Loucy (cell line): Measurements from ENCODE around the gene RIMS1.

Experiments used
- H2AFZ ChIP-seq: fragments of 200-600 bp; sonication (generic); 2 replicates; pipeline ENCODE4 v1.6.0; 2016; ENCODE audit warnings: antibody characterized with exemption, mild to moderate bottlenecking, low read length, moderate library complexity
- H3F3A ChIP-seq: fragments of 200-600 bp; 2 replicates; pipeline ENCODE4 v1.6.0; 2016; ENCODE audit warnings: antibody characterized with exemption, low read depth, mild to moderate bottlenecking
- H3K27me3 ChIP-seq: fragments of 200-600 bp; sonication (generic); 2 replicates; pipeline ENCODE4 v1.6.1; 2014; ENCODE audit warnings: low read length, mild to moderate bottlenecking; ENCODE audit not compliant: insufficient read depth, poor library complexity, severe bottlenecking
- H3K36me3 ChIP-seq: fragments of 200-600 bp; sonication (generic); 2 replicates; pipeline ENCODE4 v1.6.1; 2016; ENCODE audit warnings: low read length; ENCODE audit not compliant: insufficient read depth
- H3K4me1 ChIP-seq: fragments of 200-600 bp; sonication (generic); 2 replicates; pipeline ENCODE4 v1.5.1; 2014; ENCODE audit warnings: low read length, mild to moderate bottlenecking; ENCODE audit not compliant: insufficient read depth, poor library complexity, severe bottlenecking
- H3K4me2 ChIP-seq: fragments of 200-600 bp; sonication (generic); 2 replicates; pipeline ENCODE4 v1.6.0; 2014; ENCODE audit warnings: antibody characterized with exemption, low read length, low read depth, mild to moderate bottlenecking; ENCODE audit not compliant: poor library complexity, severe bottlenecking
- H3K4me3 ChIP-seq: fragments of 200-600 bp; sonication (generic); 2 replicates; pipeline ENCODE4 v1.5.1; 2014; ENCODE audit warnings: low read length, mild to moderate bottlenecking, mixed read lengths; ENCODE audit not compliant: poor library complexity, severe bottlenecking
- H3K79me2 ChIP-seq: fragments of 200-600 bp; sonication (generic); 2 replicates; pipeline ENCODE4 v1.6.1; 2014; ENCODE audit warnings: low read length; ENCODE audit not compliant: insufficient read depth
- H3K9ac ChIP-seq: fragments of 200-600 bp; sonication (generic); 2 replicates; pipeline ENCODE4 v1.6.0; 2014; ENCODE audit warnings: mild to moderate bottlenecking, low read depth, low read length, moderate library complexity; ENCODE audit not compliant: poor library complexity, severe bottlenecking
- H3K9me2 ChIP-seq: fragments of 200-600 bp; sonication (generic); replicated peaks from 2 replicates; pipeline ENCODE4 v1.6.1; 2016; ENCODE audit warnings: low read depth, low read length, mixed read lengths
- H3K9me3 ChIP-seq: fragments of 200-600 bp; sonication (generic); 2 replicates; pipeline ENCODE4 v1.6.1; 2014; ENCODE audit warnings: mild to moderate bottlenecking, antibody characterized with exemption, low read length, low read depth; ENCODE audit not compliant: insufficient read depth
- H4K20me1 ChIP-seq: fragments of 200-600 bp; sonication (generic); 2 replicates; pipeline ENCODE4 v1.6.0; 2014; ENCODE audit warnings: antibody characterized with exemption, low read length, mild to moderate bottlenecking; ENCODE audit not compliant: insufficient read depth, poor library complexity, severe bottlenecking
- EZH2phosphoT487 ChIP-seq: fragments of 200-600 bp; IDR thresholded peaks from 2 replicates; pipeline ENCODE4 v1.6.1; 2018; ENCODE audit warnings: antibody characterized with exemption, mild to moderate bottlenecking, moderate library complexity, borderline replicate concordance
- TF ChIP-seq, protein P1 (sequence below): fragments of 200-600 bp; sonication (generic); conservative IDR thresholded peaks from 2 replicates; pipeline ENCODE4 v1.5.1; 2014; ENCODE audit warnings: mild to moderate bottlenecking, antibody characterized with exemption, low read length

RIMS1 gene

DNA sequence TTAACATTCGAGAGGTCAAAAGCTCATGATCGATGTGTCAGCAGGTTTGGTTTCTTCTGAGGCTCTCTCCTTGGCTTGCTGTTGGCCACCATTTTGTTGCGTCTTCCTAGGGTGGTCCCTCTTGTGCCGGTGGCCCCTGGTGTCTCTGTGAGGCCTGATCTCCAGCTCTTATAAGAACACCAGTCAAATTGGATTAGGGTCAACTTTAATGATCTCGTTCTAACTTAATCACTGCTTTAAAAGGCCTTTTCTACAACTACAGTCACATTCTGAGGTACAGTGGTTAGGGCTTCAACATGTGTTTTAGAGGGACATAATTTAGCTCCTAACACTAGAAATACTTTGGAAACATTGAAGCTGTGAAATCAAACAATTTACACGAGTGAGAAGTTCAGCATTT is 494.7 kb downstream of the RIMS1 start:
- no peak overlapping the region for H3K4me3 ChIP-seq
- H3K4me2 ChIP-seq = no peak overlapping the region
- TF ChIP-seq EZH2phosphoT487 = no peak
- TF ChIP-seq, protein P1, sequence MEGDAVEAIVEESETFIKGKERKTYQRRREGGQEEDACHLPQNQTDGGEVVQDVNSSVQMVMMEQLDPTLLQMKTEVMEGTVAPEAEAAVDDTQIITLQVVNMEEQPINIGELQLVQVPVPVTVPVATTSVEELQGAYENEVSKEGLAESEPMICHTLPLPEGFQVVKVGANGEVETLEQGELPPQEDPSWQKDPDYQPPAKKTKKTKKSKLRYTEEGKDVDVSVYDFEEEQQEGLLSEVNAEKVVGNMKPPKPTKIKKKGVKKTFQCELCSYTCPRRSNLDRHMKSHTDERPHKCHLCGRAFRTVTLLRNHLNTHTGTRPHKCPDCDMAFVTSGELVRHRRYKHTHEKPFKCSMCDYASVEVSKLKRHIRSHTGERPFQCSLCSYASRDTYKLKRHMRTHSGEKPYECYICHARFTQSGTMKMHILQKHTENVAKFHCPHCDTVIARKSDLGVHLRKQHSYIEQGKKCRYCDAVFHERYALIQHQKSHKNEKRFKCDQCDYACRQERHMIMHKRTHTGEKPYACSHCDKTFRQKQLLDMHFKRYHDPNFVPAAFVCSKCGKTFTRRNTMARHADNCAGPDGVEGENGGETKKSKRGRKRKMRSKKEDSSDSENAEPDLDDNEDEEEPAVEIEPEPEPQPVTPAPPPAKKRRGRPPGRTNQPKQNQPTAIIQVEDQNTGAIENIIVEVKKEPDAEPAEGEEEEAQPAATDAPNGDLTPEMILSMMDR = no peak
- no peaks in the 10 kb centered on the region for H3K9me3 ChIP-seq
- H3F3A ChIP-seq = no peaks in the 10 kb centered on the region
- no peak overlapping the region for H2AFZ ChIP-seq
- H3K27me3 ChIP-seq = no peaks in the 10 kb centered on the region
- no peaks in the 10 kb centered on the region for H3K4me1 ChIP-seq
- no peaks in the 10 kb centered on the region for H3K36me3 ChIP-seq
- H3K9me2 ChIP-seq = no peaks in the 10 kb centered on the region
- H3K9ac ChIP-seq = no peak overlapping the region
- no peaks in the 10 kb centered on the region for H4K20me1 ChIP-seq
- no peaks in the 10 kb centered on the region for H3K79me2 ChIP-seq

DNA sequence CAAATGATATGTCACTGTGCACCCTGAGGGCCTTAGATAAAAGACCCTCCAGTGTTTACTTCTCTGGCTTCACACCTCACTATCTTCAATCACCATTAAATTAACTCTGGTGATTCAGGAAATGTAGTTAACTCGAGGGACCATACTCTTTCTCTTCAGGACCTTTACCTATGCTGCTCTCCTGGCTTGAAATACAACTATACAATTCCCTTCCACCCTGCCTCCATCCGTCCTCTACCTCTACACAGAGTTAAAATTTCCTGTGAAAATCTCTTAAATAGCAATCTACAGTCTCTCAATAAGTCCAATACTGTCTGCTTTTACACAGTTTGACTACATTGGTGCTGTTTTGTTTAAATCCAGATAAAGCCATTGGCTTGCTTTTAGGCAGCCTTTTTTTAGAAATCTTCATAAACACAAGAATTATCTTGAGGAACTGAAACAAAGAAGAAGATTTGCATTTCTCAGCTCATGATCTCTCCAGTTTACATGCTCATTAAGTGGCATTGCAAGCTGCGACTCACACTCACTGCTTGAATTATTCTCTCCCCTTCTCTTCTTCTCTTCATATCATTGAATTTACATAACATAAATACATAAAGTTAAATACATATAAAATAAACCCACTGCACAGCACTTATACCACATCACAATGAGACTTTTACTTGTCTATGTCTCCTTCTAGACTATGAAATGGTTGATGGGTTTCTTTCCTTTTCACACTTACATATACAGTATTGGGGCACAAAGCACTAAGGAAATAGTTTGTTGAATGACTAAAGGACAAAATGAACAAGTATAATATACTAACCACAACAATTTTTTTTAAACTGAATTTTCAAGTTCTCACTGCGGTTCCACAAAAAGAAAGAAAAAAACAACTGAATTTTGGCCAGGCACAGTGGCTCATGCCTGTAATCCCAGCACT is 496.5 kb downstream of the RIMS1 start:
- no peaks in the 10 kb centered on the region for H3K9me2 ChIP-seq
- no peaks in the 10 kb centered on the region for H3K27me3 ChIP-seq
- no peaks in the 10 kb centered on the region for H4K20me1 ChIP-seq
- H3K4me3 ChIP-seq = no peak overlapping the region
- no peaks in the 10 kb centered on the region for H3K79me2 ChIP-seq
- H3K4me1 ChIP-seq = no peaks in the 10 kb centered on the region
- H3K9ac ChIP-seq = no peak overlapping the region
- H3F3A ChIP-seq = no peaks in the 10 kb centered on the region
- H3K36me3 ChIP-seq = no peaks in the 10 kb centered on the region
- no peak overlapping the region for H2AFZ ChIP-seq
- no peak overlapping the region for H3K4me2 ChIP-seq
- H3K9me3 ChIP-seq = no peaks in the 10 kb centered on the region
- TF ChIP-seq, protein P1 = no peak
- no peak for TF ChIP-seq EZH2phosphoT487

DNA sequence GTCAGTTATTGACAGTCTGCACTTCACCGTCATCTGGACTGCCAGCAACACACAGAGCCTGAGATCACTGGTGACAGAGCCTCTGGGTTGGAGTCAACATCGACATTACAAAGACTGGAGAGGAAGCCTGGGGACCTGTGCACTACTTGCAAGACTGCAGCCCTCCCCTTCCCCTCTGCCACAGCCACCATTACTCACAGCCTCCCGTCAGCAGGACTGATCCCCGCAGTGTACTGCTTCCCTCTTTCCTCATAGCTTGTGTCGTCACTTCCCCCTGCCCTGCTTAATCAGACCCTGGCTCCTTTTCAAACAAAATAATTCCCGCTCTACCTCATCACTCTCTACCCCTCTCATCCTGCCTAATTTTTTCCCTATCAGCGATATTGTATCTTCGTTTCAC is 500.0 kb downstream of the RIMS1 start:
- Histone ChIP-seq H4K20me1 (no peaks in the 10 kb centered on the region), H3K4me3 (no peak overlapping the region), H2AFZ (no peak overlapping the region), H3K4me2 (no peak overlapping the region), H3K27me3 (no peaks in the 10 kb centered on the region), H3F3A (no peaks in the 10 kb centered on the region), H3K79me2 (no peaks in the 10 kb centered on the region), H3K9ac (no peak overlapping the region), H3K4me1 (no peaks in the 10 kb centered on the region), H3K9me3 (no peaks in the 10 kb centered on the region), H3K36me3 (no peaks in the 10 kb centered on the region), H3K9me2 (no peaks in the 10 kb centered on the region)
- TF ChIP-seq, protein P1 = no peak
- no peak for TF ChIP-seq EZH2phosphoT487
